GM19025 (cell line): ENCODE data around the gene C17orf114.

Experiments used
- ATAC-seq: cut with Tn5 transposase; IDR thresholded peaks from one replicate; pipeline ENCODE4 v1.9.1; 2021; ENCODE audit warnings: mild to moderate bottlenecking, low read depth, moderate library complexity; ENCODE audit not compliant: unreplicated experiment

Gene C17orf114

DNA sequence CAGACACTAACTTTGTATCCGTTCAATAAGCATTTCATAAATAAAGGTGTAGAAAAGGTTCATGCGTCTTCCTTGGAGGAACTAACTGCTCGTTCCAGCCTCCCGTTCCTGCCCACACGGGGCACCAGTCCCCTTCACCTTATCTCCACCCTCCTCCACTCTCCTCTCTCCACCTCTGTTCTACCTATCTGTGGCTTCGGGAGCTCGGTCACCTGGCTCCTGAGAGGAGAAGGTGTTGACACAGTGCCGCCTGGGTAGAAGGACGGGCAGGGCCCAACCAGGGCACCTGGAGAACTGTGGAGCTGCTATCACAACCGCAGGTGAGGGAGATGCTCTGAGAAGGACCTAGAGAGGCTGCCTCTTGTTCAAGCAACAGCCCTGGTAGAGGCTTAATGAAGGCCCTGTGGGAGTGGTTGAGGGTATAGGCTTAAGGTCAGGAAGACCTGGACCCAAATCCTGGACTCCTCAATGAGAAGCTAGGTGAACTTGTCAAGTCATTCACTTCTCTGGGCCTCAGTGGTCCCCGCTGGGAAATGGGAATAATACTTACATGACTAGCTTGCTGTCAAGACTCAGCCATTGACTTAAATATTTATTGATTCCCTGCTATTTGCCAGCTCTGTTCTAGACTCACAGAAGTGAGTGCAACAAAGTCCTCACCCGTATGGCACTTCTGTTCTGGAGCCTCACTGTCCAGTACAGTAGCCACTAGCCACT, 21.4 kb upstream of the C17orf114 start:
- ATAC-seq = no peak

- no peak for ATAC-seq
Observed at GRCh38 chr17:4822835-4823234, 20.7 kb upstream of the C17orf114 start.

GRCh38 chr17:4818276-4818675, 16.1 kb upstream of the C17orf114 start:
- ATAC-seq = no peak

- no peak for ATAC-seq
Observed at GRCh38 chr17:4816826-4817225, 14.7 kb upstream of the C17orf114 start.

GRCh38 chr17:4815043-4815675, 13.0 kb upstream of the C17orf114 start:
- ATAC-seq = no peak

DNA sequence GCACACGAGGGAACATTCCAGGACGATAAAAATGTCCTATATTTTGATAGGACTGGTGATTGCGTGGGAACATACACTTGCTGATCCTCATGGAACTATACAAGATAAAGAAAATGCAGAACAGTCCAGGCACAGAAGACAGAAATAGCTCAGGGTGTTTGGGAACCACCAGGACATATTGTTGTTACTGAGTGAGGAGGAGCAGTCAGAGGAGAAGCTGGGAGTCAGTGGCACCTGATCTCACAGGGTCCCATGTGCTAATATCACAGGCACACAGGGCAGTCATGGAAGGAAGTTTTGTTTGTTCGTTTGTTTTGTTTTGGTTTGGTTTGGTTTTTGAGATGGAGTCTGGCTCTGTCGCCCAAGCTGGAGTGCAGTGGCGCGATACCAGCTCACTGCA, 10.6 kb upstream of the C17orf114 start:
- ATAC-seq = no peak

- ATAC-seq = no peak
Observed at GRCh38 chr17:4811471-4811870, 9.3 kb upstream of the C17orf114 start.

DNA sequence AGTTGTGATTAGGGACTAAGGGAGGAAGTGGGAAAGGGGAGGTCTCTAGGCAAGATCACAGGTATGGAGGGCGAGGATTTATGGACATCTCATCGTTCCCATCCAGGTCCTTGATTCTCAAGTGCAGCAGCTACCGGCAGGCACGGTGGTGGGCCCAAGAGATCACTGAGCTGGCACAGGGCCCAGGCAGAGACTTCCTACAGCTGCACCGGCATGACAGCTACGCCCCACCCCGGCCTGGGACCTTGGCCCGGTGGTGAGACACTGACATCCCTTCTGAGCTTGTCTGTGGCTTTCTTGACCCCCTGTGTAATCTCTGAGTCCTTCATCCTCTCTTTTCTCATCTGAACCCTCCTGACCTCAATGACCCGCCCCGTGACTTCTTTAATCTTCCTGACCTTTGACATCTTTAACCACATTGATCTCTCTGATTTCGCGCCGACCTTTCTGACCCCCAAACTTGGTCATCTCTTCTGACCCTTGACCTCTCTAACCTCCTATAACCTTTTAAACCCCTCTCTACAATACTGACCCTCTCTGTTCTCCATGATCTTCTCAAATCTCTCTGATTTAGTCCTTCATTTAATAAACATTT, 8.7 kb upstream of the C17orf114 start:
- ATAC-seq = no peak

DNA sequence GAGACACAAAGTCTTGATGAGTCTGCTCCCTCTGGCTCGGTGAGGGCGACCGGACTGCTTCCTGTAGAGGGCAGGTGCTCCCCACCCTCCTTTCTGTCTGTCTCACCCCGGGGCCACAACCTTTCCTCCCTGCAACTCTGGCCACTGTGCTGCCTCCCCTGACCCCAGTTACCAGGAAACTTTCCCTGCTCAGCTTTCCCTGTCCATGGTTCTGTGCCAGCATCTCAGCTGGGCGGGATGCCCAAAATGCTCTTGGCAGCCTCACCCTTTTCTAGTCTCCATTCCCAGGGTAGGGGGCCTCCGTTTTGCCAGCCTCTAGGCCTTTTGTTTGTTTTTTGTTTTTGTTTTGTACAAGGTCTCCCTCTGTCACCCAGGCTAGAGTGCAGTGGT, 6.2 kb upstream of the C17orf114 start:
- no peak for ATAC-seq

DNA sequence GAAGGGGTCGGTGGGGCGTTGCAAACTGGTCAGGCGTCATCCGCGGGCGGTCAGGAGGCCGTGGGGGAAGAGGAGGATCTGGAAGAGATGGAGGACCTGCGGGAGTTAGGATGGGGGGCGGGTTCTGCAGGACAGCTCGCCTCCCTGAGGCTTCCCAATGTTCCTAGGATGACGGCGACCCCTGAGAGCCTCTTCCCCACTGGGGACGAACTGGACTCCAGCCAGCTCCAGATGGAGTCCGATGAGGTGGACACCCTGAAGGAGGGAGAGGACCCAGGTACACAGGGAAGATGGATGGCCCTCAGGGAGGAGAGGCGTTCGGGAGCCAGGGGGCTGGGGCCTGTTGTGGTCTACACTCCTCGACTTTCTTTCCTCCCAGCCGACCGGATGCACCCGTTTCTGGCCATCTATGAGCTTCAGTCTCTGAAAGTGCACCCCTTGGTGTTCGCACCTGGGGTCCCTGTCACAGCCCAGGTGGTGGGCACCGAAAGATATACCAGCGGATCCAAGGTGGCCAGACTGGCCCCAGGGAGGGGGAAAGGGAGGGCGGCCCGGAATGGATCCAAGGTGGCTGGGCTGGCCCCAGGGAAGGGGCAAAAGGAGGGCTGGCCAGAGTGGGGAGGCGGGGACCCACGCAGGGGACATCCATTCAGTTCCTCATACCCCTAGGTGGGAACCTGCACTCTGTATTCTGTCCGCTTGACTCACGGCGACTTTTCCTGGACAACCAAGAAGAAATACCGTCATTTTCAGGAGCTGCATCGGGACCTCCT, 5.7 kb upstream of the C17orf114 start:
- no peak for ATAC-seq

DNA sequence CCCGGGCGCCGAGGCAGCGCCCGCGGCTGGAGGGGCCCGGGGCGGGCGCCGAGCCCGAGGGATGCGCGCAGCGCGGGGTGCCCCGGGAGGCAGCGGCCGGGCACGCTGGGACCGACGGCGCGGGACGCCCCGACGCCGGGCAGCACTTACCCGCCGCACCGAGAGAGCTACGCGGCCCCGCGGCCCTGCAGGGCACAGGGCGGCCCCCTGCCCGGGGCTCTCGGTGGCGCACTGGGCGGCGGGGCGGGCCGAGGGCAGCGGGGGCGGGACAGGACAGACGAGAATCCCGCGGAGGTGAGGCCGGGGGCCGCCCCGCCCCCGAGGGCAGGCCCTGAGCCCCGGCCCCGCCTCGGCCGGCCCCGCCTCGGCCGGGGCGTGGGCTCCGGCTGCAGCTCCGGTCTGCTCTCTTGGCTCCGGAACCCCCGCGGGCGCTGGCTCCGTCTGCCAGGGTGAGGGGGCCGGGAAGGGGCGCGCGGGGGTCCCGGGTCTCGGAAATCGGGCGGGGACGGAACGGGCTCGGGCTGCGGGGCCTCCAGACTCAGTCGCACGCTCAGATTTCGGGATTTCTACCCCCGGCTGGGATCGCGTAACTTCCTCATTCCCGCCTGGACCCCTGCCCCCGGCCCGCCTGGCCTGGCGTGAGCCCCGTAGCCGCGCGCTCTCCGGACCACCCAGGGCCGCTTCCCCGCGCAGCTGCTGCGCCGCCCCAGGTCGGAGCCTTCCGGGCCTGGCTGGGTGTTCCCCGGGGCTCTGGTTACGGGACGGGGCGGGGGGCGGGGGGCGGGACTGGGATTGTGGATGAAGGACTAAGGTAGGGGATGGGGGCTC, 4.9 kb upstream of the C17orf114 start, which contains the start of gene PLD2:
Gene PLD2 (plus strand): TSS at position 376 of the 828 bp plus-strand sequence. CDS start 621 bp downstream, outside the sequence.
- peak; percentile 97 for ATAC-seq

DNA sequence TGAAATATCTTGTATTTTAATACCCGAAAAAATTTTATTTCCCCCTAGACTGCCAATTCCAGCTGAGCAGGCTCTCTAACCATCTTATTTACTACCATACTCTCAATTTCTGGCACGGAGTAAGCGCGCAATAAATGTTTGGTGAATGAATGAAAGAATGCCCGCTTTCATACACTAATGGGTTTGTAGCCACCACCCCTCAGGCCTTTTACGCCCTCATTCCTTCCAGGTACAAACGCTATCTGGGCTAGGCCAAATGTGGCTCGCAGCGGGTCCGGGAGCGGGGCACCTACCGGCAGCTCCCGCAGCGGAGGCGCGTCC, 4.3 kb upstream of the C17orf114 start:
- no peak for ATAC-seq

GRCh38 chr17:4800462-4801196, 1.5 kb downstream of the C17orf114 start:
- ATAC-seq = no peak

- ATAC-seq = no peak
Observed at GRCh38 chr17:4796552-4796920, 5.6 kb downstream of the C17orf114 start.

GRCh38 chr17:4795168-4795567, 7.0 kb downstream of the C17orf114 start:
- ATAC-seq = no peak

DNA sequence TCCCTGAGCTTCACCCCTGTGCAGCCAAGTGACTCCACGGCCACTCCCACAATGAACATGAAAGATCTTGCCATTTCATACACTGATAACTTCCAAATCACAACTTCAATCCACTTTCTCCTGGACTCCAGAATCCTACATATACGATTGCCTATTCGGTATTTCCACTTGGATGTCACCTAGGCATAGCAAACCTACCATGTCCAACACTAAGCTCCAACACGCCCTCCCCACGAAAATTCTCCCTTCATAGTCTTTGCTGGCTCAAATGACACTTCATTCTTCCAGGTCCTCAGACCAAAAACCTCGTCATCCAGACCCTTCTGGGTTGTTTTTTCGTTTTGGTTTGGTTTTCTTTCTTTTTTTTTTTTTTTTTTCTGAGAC, 11.4 kb downstream of the C17orf114 start:
- no peak for ATAC-seq

DNA sequence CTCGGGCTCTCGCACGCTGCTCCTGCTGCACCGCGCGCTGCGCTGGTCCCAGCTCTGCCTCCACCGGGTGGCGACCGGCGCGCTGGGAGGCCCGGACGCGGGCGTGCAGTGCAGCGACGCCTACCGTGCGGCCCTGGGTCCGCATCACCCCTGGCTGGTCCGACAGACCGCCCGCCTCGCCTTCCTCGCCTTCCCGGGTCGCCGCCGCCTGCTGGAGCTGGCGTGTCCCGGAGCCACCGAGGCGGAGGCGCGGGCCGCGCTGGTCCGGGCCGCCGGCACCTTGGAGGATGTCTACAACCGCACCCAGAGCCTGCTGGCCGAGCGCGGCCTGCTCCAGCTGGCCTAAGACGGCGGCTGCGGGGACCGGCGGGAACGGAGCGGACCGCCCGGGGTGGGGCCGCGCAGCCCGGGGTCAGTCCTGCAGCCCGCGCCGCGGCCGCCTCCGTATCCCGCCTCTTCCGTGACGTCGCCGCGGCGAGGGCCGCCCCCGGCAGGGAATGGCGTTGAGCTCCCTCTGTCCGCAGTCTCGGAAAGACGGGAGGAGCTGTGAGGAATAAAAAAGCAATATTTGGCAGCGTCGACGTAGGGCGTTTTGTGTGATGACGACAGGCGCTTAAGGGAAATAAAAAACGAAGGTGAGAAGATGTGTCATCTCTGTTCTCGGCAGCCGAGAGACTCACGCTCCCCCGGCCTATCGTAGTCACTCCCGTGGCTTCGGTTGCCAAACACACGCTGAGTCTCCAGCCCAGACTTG, 12.0 kb downstream of the C17orf114 start:
- ATAC-seq = peak; percentile 86

DNA sequence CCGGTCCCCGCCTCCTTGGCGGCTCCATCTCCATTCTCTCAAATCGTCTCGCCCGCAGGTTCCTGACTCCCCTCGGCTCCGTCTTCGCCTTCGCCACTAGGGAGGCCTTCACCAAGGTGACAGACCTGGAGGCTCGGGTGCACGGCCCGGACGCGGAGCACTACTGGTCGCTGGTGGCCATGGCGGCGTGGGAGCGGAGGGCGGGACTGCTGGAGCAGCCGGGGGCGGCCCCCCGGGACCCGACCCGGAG, 12.5 kb downstream of the C17orf114 start:
- no peak for ATAC-seq
